Neural crest cell (in vitro differentiated cells): ENCODE measurements around the gene PHACTR1. TPM values are rescaled to one million over a fixed set of nuclear protein-coding genes. Genes with fewer than 3 reads are reported as not detected.

ENCODE experiments used
- DNase-seq: peaks from one replicate; pipeline ENCODE4 v3.0.0; 2021; ENCODE audit warnings: low read depth, mixed read lengths, low spot score
- H3K27ac Mint-ChIP-seq: one replicate; pipeline ENCODE4 v1.8.0; 2021; ENCODE audit warnings: mild to moderate bottlenecking, mixed read lengths; ENCODE audit not compliant: unreplicated experiment
- H3K27me3 Mint-ChIP-seq: 2 replicates; pipeline ENCODE4 v1.8.0; 2021; ENCODE audit warnings: low read depth, mild to moderate bottlenecking, mixed read lengths
- H3K36me3 Mint-ChIP-seq: 2 replicates; pipeline ENCODE4 v1.8.0; 2021; ENCODE audit warnings: low read depth, mild to moderate bottlenecking, mixed read lengths
- H3K4me1 Mint-ChIP-seq: 2 replicates; pipeline ENCODE4 v1.8.0; 2021; ENCODE audit warnings: mixed read lengths
- H3K4me3 Mint-ChIP-seq: one replicate; pipeline ENCODE4 v1.8.0; 2021; ENCODE audit warnings: mild to moderate bottlenecking, mixed read lengths
- H3K9me3 Mint-ChIP-seq: 2 replicates; pipeline ENCODE4 v1.8.0; 2021; ENCODE audit warnings: mixed read lengths
- CTCF ChIP-seq: fragments of 200-600 bp; sonication (generic); conservative IDR thresholded peaks from 2 replicates; pipeline ENCODE4 v1.5.0; 2021; ENCODE audit warnings: antibody characterized with exemption, mild to moderate bottlenecking
- total RNA-seq: library from RNA; stranded (reverse); gene quantifications from 2 replicates; pipeline ENCODE4 v1.2.1, GENCODE V29; 2021

Gene PHACTR1
- total RNA-seq, 1 donor from 2014 or later = 10.4 TPM

- Mint-ChIP-seq H3K27me3 (no peaks in the 10 kb centered on the region), H3K4me3 (no peak overlapping the region), H3K36me3 (no peaks in the 10 kb centered on the region), H3K4me1 (peaks cover 11% of the 10 kb centered on the region), H3K27ac (no peak overlapping the region), H3K9me3 (no peaks in the 10 kb centered on the region)
- no peak for TF ChIP-seq CTCF
- no peak for DNase-seq
Measured at GRCh38 chr6:13058051-13058450, 341.5 kb downstream of the PHACTR1 start.

- Mint-ChIP-seq H3K27ac (no peak overlapping the region), H3K4me1 (peaks cover 6% of the 10 kb centered on the region), H3K9me3 (no peaks in the 10 kb centered on the region), H3K4me3 (no peak overlapping the region), H3K27me3 (no peaks in the 10 kb centered on the region), H3K36me3 (no peaks in the 10 kb centered on the region)
- no peak for TF ChIP-seq CTCF
- DNase-seq = no peak
Measured at GRCh38 chr6:13059026-13059425, 342.5 kb downstream of the PHACTR1 start.

- no peak for TF ChIP-seq CTCF
- H3K4me3 Mint-ChIP-seq = no peak overlapping the region
- DNase-seq = no peak
- H3K9me3 Mint-ChIP-seq = no peaks in the 10 kb centered on the region
- no peak overlapping the region for H3K27ac Mint-ChIP-seq
- H3K36me3 Mint-ChIP-seq = no peaks in the 10 kb centered on the region
- no peaks in the 10 kb centered on the region for H3K4me1 Mint-ChIP-seq
- no peaks in the 10 kb centered on the region for H3K27me3 Mint-ChIP-seq
Measured at GRCh38 chr6:13063300-13063918, 346.8 kb downstream of the PHACTR1 start.

- H3K27me3 Mint-ChIP-seq = no peaks in the 10 kb centered on the region
- H3K36me3 Mint-ChIP-seq = no peaks in the 10 kb centered on the region
- no peak for DNase-seq
- no peaks in the 10 kb centered on the region for H3K9me3 Mint-ChIP-seq
- no peaks in the 10 kb centered on the region for H3K4me1 Mint-ChIP-seq
- TF ChIP-seq CTCF = no peak
- no peak overlapping the region for H3K4me3 Mint-ChIP-seq
- no peak overlapping the region for H3K27ac Mint-ChIP-seq
Measured at GRCh38 chr6:13065581-13065980, 349.0 kb downstream of the PHACTR1 start.

GRCh38 chr6:13066050-13066449 lies 349.5 kb downstream of the PHACTR1 start:
- no peak for DNase-seq
- no peaks in the 10 kb centered on the region for H3K27me3 Mint-ChIP-seq
- no peaks in the 10 kb centered on the region for H3K4me1 Mint-ChIP-seq
- H3K4me3 Mint-ChIP-seq = no peak overlapping the region
- H3K27ac Mint-ChIP-seq = no peak overlapping the region
- H3K9me3 Mint-ChIP-seq = no peaks in the 10 kb centered on the region
- H3K36me3 Mint-ChIP-seq = no peaks in the 10 kb centered on the region
- TF ChIP-seq CTCF = no peak
